A549 (cell line): ENCODE data around the gene FKBP7.

Experiments
- CTCF ChIP-seq: fragments of >200 bp; sonication (Bioruptor Twin); formaldehyde crosslinking; IDR thresholded peaks from 3 replicates; pipeline ENCODE4 v1.5.1; 2016
- EP300 ChIP-seq, 2 experiments: fragments of >200 bp; sonication (Bioruptor Twin); formaldehyde crosslinking; IDR thresholded peaks; 2 replicates in 1 of 2; 3 replicates in 1 of 2; pipeline ENCODE4 v1.6.1; 2016 to 2017
- ESRRA ChIP-seq: fragments of 150-350 bp; IDR thresholded peaks from 2 replicates; pipeline ENCODE4 v1.6.1; 2014; ENCODE audit warnings: mild to moderate bottlenecking, low read length, borderline replicate concordance
- KDM1A ChIP-seq: fragments of 200-600 bp; sonication (generic); IDR thresholded peaks from 2 replicates; pipeline ENCODE4 v1.6.1; 2016; ENCODE audit warnings: low read depth, mild to moderate bottlenecking
- MAX ChIP-seq: IDR thresholded peaks from 2 replicates; pipeline ENCODE4 v1.6.1; 2012
- NR3C1 ChIP-seq: fragments of >200 bp; sonication (Bioruptor Twin); formaldehyde crosslinking; IDR thresholded peaks from 3 replicates; pipeline ENCODE4 v1.6.1; 2017
- POLR2A ChIP-seq: IDR thresholded peaks from 2 replicates; pipeline ENCODE4 v1.6.1; 2012; ENCODE audit warnings: mild to moderate bottlenecking, low read length
- RARB ChIP-seq: fragments of 250-450 bp; sonication (Bioruptor Pico); IDR thresholded peaks from 2 replicates; pipeline ENCODE4 v1.8.0; 2021; ENCODE audit warnings: mild to moderate bottlenecking, moderate library complexity
- TF ChIP-seq, protein P1 (sequence below): fragments of 150-350 bp; IDR thresholded peaks from 2 replicates; pipeline ENCODE4 v1.6.1; 2014; ENCODE audit warnings: low read depth, mild to moderate bottlenecking, low read length
- TF ChIP-seq, protein P2 (sequence below): fragments of 200-600 bp; sonication (generic); IDR thresholded peaks from 2 replicates; pipeline ENCODE4 v1.6.1; 2016; ENCODE audit warnings: antibody characterized with exemption, mild to moderate bottlenecking, moderate library complexity
- TF ChIP-seq, protein P3 (sequence below): IDR thresholded peaks from 2 replicates; pipeline ENCODE4 v1.6.1; 2012

- TF ChIP-seq MAX (no peak), CTCF (no peak), KDM1A (no peak), NR3C1 (no peak), POLR2A (no peak), ESRRA (no peak), EP300 (IDR thresholded peaks at IDR 0.05) (no peak), RARB (CRISPR knock-in tag) (no peak)
- TF ChIP-seq, protein P1, sequence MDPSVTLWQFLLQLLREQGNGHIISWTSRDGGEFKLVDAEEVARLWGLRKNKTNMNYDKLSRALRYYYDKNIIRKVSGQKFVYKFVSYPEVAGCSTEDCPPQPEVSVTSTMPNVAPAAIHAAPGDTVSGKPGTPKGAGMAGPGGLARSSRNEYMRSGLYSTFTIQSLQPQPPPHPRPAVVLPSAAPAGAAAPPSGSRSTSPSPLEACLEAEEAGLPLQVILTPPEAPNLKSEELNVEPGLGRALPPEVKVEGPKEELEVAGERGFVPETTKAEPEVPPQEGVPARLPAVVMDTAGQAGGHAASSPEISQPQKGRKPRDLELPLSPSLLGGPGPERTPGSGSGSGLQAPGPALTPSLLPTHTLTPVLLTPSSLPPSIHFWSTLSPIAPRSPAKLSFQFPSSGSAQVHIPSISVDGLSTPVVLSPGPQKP, result no peak
- TF ChIP-seq, protein P2, sequence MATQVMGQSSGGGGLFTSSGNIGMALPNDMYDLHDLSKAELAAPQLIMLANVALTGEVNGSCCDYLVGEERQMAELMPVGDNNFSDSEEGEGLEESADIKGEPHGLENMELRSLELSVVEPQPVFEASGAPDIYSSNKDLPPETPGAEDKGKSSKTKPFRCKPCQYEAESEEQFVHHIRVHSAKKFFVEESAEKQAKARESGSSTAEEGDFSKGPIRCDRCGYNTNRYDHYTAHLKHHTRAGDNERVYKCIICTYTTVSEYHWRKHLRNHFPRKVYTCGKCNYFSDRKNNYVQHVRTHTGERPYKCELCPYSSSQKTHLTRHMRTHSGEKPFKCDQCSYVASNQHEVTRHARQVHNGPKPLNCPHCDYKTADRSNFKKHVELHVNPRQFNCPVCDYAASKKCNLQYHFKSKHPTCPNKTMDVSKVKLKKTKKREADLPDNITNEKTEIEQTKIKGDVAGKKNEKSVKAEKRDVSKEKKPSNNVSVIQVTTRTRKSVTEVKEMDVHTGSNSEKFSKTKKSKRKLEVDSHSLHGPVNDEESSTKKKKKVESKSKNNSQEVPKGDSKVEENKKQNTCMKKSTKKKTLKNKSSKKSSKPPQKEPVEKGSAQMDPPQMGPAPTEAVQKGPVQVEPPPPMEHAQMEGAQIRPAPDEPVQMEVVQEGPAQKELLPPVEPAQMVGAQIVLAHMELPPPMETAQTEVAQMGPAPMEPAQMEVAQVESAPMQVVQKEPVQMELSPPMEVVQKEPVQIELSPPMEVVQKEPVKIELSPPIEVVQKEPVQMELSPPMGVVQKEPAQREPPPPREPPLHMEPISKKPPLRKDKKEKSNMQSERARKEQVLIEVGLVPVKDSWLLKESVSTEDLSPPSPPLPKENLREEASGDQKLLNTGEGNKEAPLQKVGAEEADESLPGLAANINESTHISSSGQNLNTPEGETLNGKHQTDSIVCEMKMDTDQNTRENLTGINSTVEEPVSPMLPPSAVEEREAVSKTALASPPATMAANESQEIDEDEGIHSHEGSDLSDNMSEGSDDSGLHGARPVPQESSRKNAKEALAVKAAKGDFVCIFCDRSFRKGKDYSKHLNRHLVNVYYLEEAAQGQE, result no peak
- TF ChIP-seq, protein P3, sequence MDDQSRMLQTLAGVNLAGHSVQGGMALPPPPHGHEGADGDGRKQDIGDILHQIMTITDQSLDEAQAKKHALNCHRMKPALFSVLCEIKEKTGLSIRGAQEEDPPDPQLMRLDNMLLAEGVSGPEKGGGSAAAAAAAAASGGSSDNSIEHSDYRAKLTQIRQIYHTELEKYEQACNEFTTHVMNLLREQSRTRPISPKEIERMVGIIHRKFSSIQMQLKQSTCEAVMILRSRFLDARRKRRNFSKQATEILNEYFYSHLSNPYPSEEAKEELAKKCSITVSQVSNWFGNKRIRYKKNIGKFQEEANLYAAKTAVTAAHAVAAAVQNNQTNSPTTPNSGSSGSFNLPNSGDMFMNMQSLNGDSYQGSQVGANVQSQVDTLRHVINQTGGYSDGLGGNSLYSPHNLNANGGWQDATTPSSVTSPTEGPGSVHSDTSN, result no peak
Measured at GRCh38 chr2:178491612-178492011, 13.2 kb upstream of the FKBP7 start.
